NOMO-1 treated with DMSO at 0.1 percent for 48 hours (cell line): Measurements from ENCODE around the gene NPPA.
"Not testable (repeated sequence)": the region's sequence is repeated elsewhere in the genome, so short reads cannot be mapped to it uniquely, and the experiment has no call there.

Experiments used
- DNase-seq: peaks from one replicate; lab custom pipeline; 2025; ENCODE audit not compliant: unreplicated experiment; lab: John Stamatoyannopoulos, UW

The NPPA gene

GRCh38 chr1:11817192-11817591 is 30.4 kb downstream of the NPPA start:
- no peak for DNase-seq

DNA sequence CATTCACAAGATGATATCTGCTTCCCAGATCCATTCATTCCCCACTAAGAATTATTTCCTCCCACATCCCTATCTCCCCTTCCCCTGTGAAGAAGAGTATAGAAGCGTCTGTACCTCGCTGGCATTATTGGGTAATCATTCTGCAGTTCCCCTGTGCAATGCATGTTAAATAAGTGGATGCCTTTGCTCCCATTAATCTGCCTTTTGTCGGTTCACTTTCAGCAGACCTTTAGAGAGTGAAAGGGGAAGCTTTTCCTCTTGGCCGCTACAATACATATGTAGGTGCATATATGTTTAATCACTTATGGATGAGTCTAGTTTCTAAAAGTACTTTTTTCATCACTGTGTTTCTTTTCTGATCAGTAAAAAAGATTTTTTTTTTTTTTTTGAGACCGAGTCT is 34.6 kb downstream of the NPPA start:
- peak; percentile 65 for DNase-seq

DNA sequence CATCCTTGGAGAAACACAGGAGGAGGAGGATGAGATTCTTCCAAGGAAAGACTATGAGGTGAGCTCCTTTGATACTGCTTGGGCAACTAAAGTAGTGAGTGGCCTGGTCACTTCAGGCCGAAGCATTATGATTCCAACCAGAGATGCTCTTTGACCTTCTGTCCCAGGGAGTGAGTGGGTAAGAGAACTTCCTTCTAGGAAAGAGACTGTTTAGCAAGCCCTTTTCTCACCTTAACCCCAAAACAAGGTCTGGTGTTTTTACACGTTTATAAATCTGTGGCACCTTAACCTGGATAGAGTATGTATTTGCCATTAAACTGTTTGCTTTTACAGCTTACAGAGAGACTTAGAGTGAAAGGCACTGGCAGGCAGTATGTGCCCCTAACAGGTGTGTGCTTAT is 40.5 kb downstream of the NPPA start:
- DNase-seq = no peak

DNA sequence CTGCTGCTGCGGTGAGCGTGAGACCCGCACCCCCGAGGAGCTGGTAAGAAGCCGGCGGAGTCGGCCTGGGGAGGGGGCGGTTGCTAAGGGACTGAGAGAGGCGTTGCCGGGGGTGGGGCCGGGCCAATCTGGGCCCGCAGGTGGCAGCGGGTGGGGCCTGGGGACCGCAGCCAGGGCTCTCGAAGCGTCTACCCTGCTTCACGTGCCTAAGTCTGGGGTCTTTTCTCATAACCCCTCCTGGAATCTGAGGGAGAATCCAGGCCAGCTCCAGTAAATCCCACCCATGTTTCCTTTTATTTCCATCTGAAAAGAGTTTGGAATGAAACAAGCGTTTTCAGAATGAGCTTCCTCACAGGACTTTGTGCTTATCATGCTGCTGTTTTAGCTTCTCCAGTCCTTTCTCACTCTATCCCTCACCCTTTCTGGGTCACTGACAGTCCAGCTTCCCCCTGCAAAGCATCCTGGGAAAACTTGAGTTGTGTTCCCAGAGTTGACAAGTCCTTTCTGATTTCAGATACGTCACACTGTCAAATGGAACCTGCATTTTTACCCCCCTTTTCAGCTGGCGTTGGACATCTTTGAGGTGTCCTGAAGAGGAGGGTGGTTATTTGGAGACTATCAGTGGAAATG is 41.2 kb downstream of the NPPA start:
- no peak for DNase-seq

DNA sequence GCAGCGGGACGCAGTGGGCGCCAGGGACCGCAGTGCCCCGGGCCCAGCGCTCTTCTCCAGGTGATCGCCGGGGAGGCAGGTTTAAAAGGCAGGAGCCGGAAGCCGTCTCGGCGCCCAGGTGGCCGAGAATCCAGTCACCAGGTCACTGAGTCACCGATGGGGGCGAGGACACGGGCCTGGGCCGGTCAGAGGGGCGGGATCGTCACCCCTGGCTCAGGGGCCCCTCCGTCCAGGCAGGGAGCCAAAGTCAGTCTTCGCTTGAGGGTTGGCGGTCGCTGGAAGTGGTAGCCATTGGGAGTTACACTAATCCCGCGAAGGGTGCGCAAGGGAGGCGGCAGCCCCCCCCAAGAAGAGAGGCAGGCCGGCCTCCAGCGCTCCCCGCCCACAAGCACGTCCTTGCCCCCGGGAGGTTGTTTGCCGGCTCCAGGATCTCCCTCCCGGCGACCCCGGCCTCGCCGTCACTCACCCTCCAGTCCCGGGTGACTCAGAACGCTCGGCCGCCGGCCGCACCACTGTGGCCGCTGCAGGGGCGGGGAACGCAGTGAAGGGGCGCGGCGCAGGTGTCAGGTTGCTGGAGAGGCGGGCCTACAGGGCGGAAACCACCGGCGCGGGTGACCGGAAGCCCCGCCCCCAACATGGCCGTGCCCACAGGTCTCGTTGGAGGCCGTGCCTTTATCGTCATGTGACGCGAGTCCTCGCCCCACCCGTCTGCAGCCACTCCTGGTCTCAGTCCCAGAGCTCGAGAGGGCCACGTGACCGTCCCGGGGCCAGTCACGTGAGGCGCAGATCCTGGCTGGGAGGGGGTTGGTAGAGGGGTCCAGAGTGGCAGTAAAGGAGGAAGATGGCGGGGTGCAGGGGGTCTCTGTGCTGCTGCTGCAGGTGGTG is 41.9 kb downstream of the NPPA start, which contains the start of the genes CLCN6 and MTHFR:
Gene CLCN6, plus strand, starts transcription at position 770 of the 885 bp plus-strand sequence. Its CDS starts 72 bp downstream, at position 842.
Gene MTHFR, minus strand, starts transcription at position 543 of the 885 bp plus-strand sequence. CDS start 2,848 bp downstream, outside the sequence.
- peak; percentile 99 for DNase-seq

- DNase-seq = no peak
These were observed 42.7 kb downstream of the NPPA start for GRCh38 chr1:11804666-11805421.

DNA sequence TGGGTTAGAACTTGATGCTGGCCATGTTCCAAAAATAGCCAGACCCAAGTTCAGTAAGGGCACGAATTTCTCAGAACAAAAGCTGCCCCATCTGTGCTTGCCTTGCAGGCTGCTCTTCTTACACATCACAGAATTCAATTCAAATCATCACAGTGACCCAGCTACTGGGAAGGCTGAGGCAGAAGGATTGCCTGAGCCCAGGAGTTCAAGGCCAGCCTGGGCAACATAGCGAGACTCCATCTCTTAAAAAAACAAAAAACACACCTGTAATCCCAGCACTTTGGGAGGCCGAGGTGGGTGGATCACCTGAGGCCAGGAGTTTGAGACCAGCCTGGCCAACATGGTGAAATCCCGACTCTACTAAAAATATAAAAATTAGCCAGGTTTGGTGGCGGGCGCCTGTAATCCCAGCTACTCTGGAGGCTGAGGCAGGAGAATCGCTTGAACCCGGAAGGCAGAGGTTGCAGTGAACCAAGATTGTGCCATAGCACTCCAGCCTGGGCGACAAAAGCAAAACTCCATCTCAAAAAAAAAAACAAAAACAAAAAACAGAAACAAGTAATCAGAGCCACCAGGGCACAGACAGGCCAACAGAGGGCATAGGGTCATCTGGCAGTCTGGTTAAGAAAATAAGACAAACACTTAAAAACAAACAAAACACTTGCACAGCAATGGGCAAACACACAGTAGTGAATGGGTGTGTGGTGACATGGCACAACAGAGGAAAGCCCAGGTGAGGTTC is 43.5 kb downstream of the NPPA start:
- DNase-seq = not testable (repeated sequence)

- DNase-seq = peak; percentile 88
These were observed 44.4 kb downstream of the NPPA start for GRCh38 chr1:11802973-11803885.

GRCh38 chr1:11802616-11802972 is 45.0 kb downstream of the NPPA start:
- DNase-seq = peak; percentile 18

GRCh38 chr1:11800756-11801433 is 46.7 kb downstream of the NPPA start:
- no peak for DNase-seq

DNA sequence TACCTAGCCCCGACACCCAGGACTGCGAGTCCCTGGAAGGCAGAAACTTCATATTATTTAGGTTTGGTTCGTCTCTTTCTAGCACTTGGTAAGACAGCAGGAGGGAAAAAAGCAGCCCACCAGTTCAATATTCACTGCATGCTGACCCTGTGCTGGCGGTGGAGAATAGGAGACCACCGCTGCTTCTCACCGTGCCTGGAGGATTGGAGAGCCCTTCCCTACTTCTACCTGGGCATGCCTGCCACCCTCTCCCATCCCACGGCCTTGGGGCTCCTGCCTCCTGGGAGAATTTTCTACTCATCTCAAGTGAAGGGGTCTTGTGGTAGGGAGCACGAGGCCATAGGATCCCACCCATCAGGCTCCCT is 47.2 kb downstream of the NPPA start:
- no peak for DNase-seq

GRCh38 chr1:11799896-11800295 is 47.7 kb downstream of the NPPA start:
- DNase-seq = no peak

DNA sequence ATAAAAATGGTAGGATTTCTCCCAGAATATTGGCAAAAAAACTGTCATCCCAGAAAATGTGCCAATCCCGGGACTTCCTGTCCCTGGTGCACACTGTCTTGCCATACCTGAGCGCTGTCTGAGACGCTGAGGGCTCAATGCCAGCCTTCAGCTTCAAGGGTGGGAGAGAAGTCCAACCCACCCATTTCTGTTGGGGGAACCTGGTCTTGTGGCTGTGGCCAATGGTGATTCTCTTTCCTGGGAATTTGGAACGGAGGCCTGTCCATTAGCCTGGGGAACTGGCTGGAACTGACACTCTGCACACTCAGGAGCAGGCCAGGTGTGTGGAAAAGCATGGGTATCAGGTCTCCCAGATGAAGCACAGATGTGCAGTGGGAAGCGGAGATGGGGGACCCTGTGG is 48.5 kb downstream of the NPPA start:
- DNase-seq = no peak

- no peak for DNase-seq
These were observed 49.9 kb downstream of the NPPA start for GRCh38 chr1:11797525-11798216.

DNA sequence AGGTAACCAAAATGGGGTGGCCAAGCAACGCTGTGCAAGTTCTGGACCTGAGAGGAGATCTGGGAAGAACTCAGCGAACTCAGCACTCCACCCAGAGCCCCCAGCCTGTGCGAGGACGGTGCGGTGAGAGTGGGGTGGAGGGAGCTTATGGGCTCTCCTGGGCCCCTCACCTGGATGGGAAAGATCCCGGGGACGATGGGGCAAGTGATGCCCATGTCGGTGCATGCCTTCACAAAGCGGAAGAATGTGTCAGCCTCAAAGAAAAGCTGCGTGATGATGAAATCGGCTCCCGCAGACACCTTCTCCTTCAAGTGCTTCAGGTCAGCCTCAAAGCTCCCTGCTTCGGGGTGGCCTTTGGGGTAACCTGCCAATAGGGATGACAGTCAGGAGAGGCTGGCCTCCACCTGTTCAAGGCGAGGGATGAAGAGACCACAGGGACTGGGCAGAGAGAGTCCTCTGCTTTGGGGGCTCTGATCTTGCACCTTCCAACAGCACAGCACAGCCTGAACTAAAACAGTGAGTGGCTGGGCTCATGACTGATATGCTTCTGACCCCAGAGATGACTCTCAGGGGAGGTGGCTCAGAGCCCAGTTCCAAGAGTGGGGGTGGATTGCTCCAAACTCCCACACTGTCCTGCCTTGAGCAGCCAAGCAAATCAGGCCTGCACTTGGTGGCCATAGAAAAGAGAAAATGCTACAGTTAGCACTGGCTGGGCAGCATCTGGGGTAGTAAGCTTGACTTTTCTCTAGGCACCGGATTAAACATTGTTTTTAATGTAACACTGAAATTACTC is 51.4 kb downstream of the NPPA start:
- no peak for DNase-seq
